Activated CD4-positive, alpha-beta T cell treated with anti-CD3 and anti-CD28 coated beads, Interleukin-2, amount 50 U/mL, for 1 hour (primary cell): ENCODE results near the gene TM9SF2.
"Not testable (repeated sequence)": the region's sequence is repeated elsewhere in the genome, so short reads cannot be mapped to it uniquely, and the experiment has no call there.

ENCODE experiments used
- DNase-seq: peaks from one replicate; pipeline ENCODE4 v3.0.0-alpha.2; 2020

The TM9SF2 gene

GRCh38 chr13:99501184-99501847 lies at the start of gene TM9SF2:
Gene TM9SF2 (plus strand): TSS chr13:99501472. CDS start chr13:99501607, 135 bp downstream.
- peak; percentile 96 for DNase-seq

DNA sequence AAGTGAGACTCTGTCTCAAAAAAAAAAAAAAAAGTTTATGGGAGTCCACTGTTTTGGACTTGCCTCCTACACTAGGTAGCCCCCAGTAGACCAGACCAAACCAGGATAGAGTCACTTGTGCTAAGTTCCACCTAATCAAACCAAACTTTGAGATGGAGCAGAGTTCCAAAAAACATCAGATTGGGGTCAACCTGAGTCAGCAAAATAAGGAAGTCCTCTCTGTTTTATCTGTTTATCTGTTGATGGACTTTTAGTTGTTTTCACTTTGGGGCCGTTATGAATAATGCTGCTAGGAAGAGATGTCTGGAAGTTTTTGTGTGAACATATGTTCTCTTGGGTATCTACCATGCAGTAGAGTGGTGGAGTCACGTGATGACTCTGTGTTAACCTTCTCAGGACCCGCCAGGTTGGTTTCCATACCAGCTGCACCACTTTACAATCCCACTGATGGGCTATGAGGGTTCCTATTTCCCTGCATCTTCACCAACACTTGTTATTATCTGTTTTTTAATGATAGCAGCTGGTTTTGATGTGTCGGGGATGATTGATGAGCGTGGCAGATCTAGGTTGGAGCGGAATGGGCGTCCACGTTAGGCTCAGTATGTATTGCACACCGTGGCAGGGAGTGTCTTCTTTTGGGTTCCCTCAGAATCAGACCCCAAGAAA lies 46.6 kb upstream of the TM9SF2 start:
- DNase-seq, result no peak

DNA sequence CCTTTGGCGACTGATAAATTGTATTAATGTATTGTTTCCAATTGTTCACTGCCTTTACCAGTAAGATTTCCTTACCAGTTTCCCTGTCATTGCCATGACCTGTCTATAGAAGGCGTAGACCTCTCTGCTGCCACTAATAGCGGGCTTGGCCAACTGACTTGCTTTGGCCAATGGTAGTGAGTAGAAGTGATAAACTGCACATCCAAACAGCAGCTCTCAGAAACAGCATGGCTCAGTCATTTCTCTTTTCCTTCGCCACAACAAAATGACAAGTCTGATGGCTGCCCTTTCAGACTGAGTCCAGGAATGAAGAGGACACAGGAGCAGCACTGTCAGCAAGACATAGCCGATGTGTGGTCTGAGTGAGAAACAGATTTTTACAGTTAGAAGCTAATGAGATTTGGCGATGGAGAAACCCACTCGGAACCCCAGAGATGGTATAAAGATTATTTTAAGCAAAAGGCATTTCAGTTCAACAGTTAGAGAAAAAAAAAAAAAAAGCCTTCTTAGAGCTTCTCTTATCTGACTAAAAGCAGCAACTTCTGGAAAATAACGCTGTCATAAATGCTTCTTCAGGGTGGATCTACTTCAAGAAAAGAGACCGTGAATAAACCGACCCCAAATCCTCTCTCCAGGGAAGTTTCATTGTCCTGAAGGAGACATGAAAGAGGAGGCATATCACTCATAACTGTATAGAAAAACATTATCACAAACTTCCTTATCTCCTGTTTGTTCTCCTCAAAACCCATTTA lies 42.0 kb upstream of the TM9SF2 start:
- no peak for DNase-seq

DNA sequence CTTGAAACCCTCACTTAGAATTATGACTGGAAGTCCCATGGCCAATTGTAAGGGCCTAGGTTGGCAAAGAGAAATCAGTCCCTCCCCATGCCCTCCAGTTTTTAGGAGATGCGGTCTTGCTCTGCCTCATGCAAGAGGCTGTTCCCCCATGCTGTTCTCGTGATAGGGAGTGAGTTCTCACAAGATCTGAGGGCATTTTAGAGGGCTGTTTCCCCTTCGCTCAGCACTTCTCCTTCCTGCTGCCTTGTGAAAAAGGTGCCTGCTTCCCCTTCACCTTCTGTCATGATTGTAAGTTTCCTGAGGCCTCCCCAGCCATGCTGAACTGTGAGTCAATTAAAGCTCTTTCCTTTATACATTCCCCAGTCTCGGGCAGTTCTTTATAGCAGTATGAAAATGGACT lies 40.5 kb upstream of the TM9SF2 start:
- DNase-seq, result not testable (repeated sequence)

DNA sequence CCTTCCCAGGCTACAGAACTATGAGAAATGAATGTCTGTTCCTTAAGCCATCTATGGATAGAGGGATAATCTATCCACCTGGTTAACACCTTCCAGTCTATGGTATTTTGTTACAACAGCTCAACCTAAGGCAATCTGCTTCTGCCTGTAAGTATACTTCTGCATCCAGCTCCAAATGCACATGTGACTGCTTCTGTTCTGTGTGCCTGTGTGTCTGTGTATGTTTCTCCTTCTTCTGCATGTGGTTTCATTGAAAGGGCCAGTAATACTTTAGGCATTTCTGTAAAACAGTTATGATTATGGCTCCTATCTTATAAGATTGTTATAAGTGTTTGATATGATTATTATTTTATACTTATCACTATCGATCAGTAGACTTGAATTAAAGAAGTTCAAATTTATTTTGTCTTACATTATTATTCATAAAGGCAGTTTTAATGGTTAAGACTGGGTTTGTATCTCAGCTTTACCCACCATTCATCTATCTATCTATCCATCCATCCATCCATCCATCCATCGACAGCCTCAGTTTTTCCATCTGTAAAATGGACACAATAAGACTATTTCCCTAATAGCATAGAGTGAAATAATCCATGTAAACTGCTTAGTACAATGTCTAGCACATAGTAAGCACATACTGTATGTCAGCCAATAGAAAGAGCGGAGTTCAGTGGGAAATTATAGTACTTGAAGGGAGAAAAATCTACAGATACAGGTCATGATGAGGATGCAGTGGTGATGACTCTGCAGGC lies 37.5 kb upstream of the TM9SF2 start:
- no peak for DNase-seq

DNA sequence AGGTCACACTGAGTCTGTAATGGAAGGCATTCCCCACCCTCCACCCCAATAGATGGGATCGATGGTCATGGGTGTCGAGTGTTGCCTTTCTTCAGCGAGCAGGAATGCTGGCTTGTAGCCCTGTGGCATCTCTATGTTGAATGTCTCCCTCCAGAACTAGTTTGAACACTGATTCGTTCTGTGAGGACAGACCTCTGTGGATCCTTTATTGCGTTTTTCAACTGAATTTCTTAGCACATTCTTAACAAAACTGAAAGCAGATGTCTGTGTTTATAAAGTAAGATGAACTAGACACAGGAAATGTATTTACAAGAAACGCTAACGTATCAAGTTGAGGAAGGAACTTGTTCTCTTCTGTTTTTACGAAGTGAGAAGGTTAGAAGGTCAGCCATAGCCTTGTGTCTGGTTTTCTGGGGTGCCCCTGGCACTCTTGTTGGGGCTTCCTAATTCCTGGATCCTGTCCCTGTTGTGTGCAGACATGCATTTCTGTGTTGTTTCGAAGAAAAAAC lies 36.8 kb upstream of the TM9SF2 start:
- no peak for DNase-seq

GRCh38 chr13:99465454-99465853 lies 35.8 kb upstream of the TM9SF2 start:
- no peak for DNase-seq

GRCh38 chr13:99467764-99468163 lies 33.5 kb upstream of the TM9SF2 start:
- DNase-seq, result no peak

- DNase-seq, result no peak
Observed at GRCh38 chr13:99469041-99469440, 32.2 kb upstream of the TM9SF2 start.

DNA sequence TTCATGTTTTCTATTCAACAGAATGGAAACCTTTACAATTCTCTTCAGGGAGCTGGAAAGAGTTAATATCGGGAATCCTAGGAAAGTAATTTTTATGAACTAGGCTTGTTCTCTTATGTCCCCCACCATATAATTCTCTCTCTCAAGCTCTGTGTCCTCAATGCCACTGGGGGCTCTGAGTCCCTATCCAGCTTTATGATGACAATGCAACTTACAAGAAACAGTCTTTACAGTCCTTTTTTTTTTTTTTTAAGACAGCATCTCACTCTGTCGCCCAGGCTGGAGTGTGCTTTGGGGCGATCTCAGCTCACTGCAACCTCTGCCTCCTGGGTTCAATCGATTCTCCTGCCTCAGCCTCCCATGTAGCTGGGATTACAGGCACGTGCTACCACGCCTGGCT lies 31.2 kb upstream of the TM9SF2 start:
- DNase-seq, result no peak

DNA sequence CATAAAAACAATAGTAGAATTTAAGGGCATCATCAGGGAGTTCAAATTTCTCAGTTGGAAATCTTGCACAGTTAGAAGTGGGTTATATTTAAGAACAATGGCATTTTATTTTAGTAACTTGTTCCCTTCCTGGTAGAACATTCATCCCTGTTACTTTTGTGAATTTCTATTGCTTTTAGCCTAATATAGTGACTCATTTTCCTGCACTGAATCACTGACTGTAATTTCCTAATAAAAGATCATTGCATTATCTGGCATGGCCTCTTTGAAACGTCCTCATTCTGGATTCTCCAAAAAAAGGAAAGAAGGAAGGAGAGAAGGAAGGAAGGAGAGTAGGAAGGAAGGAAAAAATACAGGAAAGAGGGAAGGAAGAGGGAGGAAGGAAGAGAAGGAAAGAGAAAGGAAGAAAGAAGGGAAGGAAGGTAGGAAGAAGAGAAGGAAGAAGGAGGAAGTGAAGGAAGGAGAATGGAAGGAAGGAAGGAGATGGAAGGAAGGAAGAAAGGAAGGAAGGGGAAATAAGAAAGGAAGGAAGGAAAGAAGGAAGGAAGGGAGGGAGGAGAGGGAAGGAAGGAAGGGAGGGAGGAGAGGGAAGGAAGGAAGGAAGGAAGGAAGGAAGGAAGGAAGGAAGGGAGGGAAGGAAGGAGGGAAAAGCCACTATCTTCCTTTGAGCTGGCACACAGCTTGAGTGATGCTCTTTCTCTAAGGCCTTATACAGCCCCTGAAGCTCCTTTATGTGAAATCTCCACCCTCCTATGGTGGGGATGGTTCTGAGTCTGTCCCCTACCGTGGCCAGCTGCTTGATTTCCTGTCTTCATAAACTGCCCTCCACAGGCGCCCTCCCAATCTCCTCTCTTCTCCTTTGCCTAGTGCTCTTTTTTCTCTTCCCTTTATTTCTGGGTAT lies 29.8 kb upstream of the TM9SF2 start:
- DNase-seq, result no peak

GRCh38 chr13:99472122-99472440 lies 29.2 kb upstream of the TM9SF2 start:
- no peak for DNase-seq

- DNase-seq, result no peak
Observed at GRCh38 chr13:99473515-99473914, 27.8 kb upstream of the TM9SF2 start.

GRCh38 chr13:99476648-99477047 lies 24.6 kb upstream of the TM9SF2 start:
- DNase-seq, result no peak

DNA sequence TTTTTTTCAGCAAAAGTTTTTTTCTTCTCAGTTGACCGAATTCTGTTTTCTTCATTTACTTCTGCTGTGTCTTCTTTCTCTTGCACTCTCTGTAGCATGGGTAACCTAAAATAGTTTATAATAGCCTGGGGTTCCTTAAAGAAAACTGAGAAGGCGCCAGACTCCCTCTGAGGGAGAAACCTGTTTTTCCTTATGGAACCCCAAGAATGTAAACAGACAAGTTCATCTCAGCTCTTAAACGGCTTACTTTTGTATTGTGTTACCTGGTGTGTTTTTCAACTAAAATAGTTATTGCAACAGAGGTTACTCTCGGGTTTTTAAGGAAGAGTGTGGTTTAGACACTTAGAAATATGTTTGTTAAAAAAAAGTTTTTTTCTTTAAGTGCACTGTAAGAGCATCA lies 23.8 kb upstream of the TM9SF2 start:
- DNase-seq, result no peak

- no peak for DNase-seq
Observed at GRCh38 chr13:99481366-99481765, 19.9 kb upstream of the TM9SF2 start.

DNA sequence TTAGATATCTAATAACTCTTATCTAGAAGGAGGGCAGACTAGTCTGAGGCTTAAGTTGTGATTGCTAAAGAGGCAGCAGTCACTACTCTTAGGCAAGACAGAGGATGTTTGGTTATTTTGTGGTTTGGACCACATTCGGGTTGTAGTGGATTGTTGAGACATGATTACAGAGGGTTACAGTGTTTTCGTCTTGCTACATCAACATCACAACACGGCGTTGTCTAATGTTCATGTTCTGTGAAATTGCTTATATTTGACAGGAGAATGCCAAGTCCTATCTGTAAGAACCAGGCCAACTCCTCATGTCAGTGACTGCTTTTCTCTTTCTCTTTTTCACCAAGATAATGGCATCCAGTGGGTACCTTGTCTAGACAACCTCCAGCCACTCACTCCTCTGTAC lies 16.8 kb upstream of the TM9SF2 start:
- no peak for DNase-seq

- DNase-seq, result no peak
Observed at GRCh38 chr13:99486996-99487395, 14.3 kb upstream of the TM9SF2 start.

DNA sequence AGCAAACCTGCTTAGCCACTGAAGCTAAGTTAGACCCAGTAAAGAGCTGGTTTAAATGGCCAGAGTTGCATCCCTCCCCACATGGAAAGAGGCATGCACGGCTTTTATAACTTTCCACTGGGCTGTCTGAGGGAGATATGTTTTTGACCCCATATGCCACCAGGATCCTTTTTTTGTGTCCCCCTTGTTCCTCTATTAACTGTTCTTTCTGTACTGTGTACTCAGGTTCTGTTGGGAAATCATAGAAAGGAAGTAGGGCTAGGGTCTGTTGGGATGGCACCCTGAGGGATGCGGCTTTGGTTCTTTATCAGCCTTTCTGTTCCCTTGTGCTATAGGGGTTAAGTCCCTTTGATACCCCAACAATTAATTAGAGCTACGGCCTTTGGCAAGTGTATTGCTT lies 12.2 kb upstream of the TM9SF2 start:
- no peak for DNase-seq

GRCh38 chr13:99491750-99492149 lies 9.5 kb upstream of the TM9SF2 start:
- not testable (repeated sequence) for DNase-seq

DNA sequence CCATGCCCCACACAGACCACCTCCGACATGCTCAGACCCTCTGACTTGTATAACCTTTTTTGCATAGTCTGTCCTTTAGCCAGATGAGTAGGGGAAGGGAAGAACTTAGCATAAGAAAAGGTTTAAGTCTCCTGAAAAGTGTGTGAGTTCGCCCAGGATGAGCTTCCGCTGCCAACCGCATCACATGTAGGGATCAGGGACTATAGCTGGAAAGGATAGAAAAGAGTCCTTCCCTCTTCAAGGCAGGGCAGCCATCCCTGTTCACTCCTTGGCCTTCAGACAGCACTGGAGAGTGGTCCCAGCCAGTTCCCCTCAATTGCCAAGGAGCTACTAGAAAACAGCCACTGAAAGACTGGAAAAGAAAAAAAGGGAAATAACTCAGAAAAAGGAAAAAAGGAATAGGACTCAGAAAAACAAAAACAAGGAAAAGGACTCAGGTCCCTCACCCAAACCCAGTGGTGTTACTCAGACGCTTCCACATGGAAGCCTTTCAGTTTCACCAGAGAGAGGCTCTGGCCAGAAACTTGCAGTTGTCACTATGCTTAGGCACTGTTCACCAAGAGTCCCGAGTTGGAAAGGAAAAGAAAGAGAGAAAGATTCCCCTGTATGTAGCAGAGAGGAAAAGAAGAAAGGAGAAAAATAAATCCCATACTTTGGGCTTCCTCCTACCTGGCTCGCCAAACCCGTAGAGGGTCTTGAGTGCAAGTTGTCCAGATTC lies 5.6 kb upstream of the TM9SF2 start:
- DNase-seq, result no peak
